ENCODE results near the gene CASP4.

DNA sequence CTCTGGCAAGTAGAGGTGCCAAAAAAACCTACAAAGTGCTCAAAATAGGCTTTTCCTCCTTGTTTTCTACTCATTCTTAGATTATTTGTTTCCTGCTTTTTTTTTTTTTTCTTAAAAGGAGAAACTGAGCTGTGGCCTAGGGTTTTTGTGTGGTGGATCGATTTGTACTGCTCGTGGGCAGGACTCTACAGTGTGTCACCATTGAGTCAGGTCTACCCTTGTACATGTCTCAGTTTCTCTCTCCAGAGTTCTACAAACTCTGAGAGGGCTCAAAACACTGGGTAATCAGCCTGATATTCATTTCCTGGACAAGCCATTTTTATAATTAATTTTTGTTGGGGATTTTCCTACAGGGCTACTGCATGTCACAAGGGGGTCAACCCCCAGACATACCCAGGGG lies 5.2 kb upstream of the CASP4 start:
- TF ChIP-seq TARDBP (IDR thresholded peaks at IDR 0.05), result no peak
- no peak for TF ChIP-seq CTBP1 (IDR thresholded peaks at IDR 0.05; ENCODE audit: borderline replicate concordance)
- no peak for TF ChIP-seq ELF4 (IDR thresholded peaks at IDR 0.05)
- TF ChIP-seq BHLHE40 (IDR thresholded peaks at IDR 0.05; ENCODE audit: borderline replicate concordance), result no peak
- TF ChIP-seq FOXM1 (IDR thresholded peaks at IDR 0.05; ENCODE audit: borderline replicate concordance), result no peak

All from HEK293T (cell line).